Heart right ventricle (tissue), 16 donors: ENCODE measurements around the gene TMEM132D. TPM values are rescaled to one million over a fixed set of nuclear protein-coding genes. Genes with fewer than 3 reads are reported as not detected.

Source experiments
- ATAC-seq, 8 donors: fragments of 200-7000 bp; cut with Tn5 transposase; one replicate each; pipeline ENCODE4 v1.9.1; 2020; ENCODE audit warnings: mild to moderate bottlenecking in 8 of 8, moderate library complexity in 8 of 8, moderate number of reproducible peaks in 1 of 8
- DNase-seq, 2 donors: peaks; one replicate each; pipeline ENCODE4 v3.0.0-alpha.2; 2020
- H3K27ac ChIP-seq, 10 donors: fragments of 200-600 bp; sonication (generic) in 2 of 10; one replicate each; pipeline versions ENCODE4 v1.5.0 to v1.8.0; 2020 to 2022; ENCODE audit warnings: mild to moderate bottlenecking in 3 of 10
- H3K27me3 ChIP-seq, 7 donors: fragments of 200-600 bp; one replicate each; pipeline ENCODE4 v1.8.0; 2021 to 2022; ENCODE audit warnings: mild to moderate bottlenecking in 2 of 7
- H3K36me3 ChIP-seq, 9 donors: fragments of 200-600 bp; sonication (generic) in 1 of 9; one replicate each; pipeline versions ENCODE4 v1.5.0 to v1.8.0; 2020 to 2022; ENCODE audit warnings: mild to moderate bottlenecking in 2 of 9
- H3K4me1 ChIP-seq, 9 donors: fragments of 200-600 bp; sonication (generic) in 1 of 9; one replicate each; pipeline versions ENCODE4 v1.5.0 to v1.8.0; 2020 to 2022; ENCODE audit warnings: mild to moderate bottlenecking in 4 of 9
- H3K4me3 ChIP-seq, 10 donors: fragments of 200-600 bp; sonication (generic) in 2 of 10; one replicate each; pipeline versions ENCODE4 v1.5.0 to v1.8.0; 2020 to 2022; ENCODE audit warnings: mild to moderate bottlenecking in 7 of 10, moderate library complexity in 2 of 10
- H3K9me3 ChIP-seq, 11 donors: fragments of 200-600 bp in 10 of 11; sonication (generic) in 2 of 11; one replicate each; pipeline versions ENCODE4 v1.5.0 to v1.8.0; 2013 to 2022; ENCODE audit warnings: mild to moderate bottlenecking in 2 of 11, control low read depth in 1 of 11, moderate library complexity in 1 of 11
- CTCF ChIP-seq, 9 donors: fragments of 200-600 bp; sonication (generic) in 2 of 9; IDR thresholded peaks; one replicate each; pipeline versions ENCODE4 v1.5.0 to v1.8.0; 2021 to 2022; ENCODE audit warnings: antibody characterized with exemption in 9 of 9, mild to moderate bottlenecking in 5 of 9, moderate library complexity in 1 of 9
- WGBS, 2 donors: extraction: QIAGEN DNeasy Blood & Tissue Kit; methylation state at CpG; one replicate each; pipeline ENCODE4 v1.1.7; 2013; ENCODE audit warnings: inconsistent platforms in 1 of 2; 5-methylcytosine and 5-hydroxymethylcytosine counted together
- intact Hi-C, 10 donors: fragments of 100-400 bp; cut with DNase I; formaldehyde crosslinking; loops; one replicate each; pipeline versions ENCODE4 v1.11.1 to v1.14.2; 2022
- polyA plus RNA-seq, 2 donors: library from polyadenylated mRNA; stranded (reverse); fragments of 200-250 nt; gene quantifications; one replicate each; pipeline ENCODE4 v1.2.3, GENCODE V29; 2013
- total RNA-seq, 10 donors: library from RNA; stranded (reverse); fragmentation: NEBNext Ultra II Directional in 3 of 10; extraction: Animal tissue kit (Norgen Biotek cat#: 25700) in 3 of 10; gene quantifications; one replicate each; pipeline versions ENCODE4 v1.2.1 to v1.2.4, GENCODE V29; 2021 to 2023
- donor health status: Arrhythmogenic right ventricular cardiomyopathy.
- donor health status: ischemic (EF 13 %, LVEDD 7.1; RV severe dilation, severe dysfunction).
- donor health status: healthy with polysubstance abuse.
- donor health status: DM: no; HTN: yes; CAD: no.
- donor health status: DM: no; HTN: no; CAD: no.
- donor health status: ischemic (EF 25% LVEDD 6.9; RV normal size, moderate dysfunction).
- donor health status: ischemic (EF 25% LVEDD 5.7; RV mildly dilated, moderate dysfunction).
- donor health status: healthy.
- donor health status: DM: yes; HTN: yes; CAD: no.
- donor health status: Ischemic cardiomyopathy.
- donor health status: ischemic (EF 35%, LVEDD 5.7; RV mildly dilated, moderate dysfunction).
- donor health status: nonischemic (EF 11% LVEDD 7.7; RV severe dilation, severe dysfunction).
- donor health status: DM: yes; HTN: yes; CAD: no.
- donor health status: PGD.
- donor health status: ischemic (EF 29% LVEDD 5.4; RV normal size, mild dysfunction).
- donor health status: nonischemic (EF 23%, LVEDD 6.1; RV moderate dilation, normal function).

TMEM132D gene
- total and polyA plus RNA-seq, 12 donors: not detected

- no peaks in the 10 kb centered on the region for H3K36me3 ChIP-seq
- H3K27me3 ChIP-seq: peaks cover 0 to 44% (median 3%) of the 10 kb centered on the region in 7 donors
- 68 to 72% methylated on average over 5 of the region's 5 CpGs for WGBS, 2 donors
- TF ChIP-seq CTCF (IDR thresholded peaks at IDR 0.05): no peak
- H3K4me3 ChIP-seq: no peak overlapping the region
- H3K9me3 ChIP-seq: no peaks in the 10 kb centered on the region
- intact Hi-C loops: no loop called here
- H3K4me1 ChIP-seq: no peaks in the 10 kb centered on the region
- no peak overlapping the region for H3K27ac ChIP-seq
- ATAC-seq (no peak), DNase-seq (no peak)
Measured at GRCh38 chr12:129844662-129845220, 59.1 kb downstream of the TMEM132D start.

- Histone ChIP-seq H3K27ac (no peak overlapping the region), H3K27me3 (peaks cover 0 to 25% (median 0%) of the 10 kb centered on the region in 7 donors), H3K9me3 (no peaks in the 10 kb centered on the region), H3K4me3 (no peak overlapping the region), H3K4me1 (no peaks in the 10 kb centered on the region), H3K36me3 (no peaks in the 10 kb centered on the region)
- intact Hi-C loops: no loop called here
- TF ChIP-seq CTCF (IDR thresholded peaks at IDR 0.05): no peak
- DNase-seq (no peak), ATAC-seq (no peak)
- 47 to 57% methylated on average over 3 of the region's 3 CpGs for WGBS, 2 donors
Measured at GRCh38 chr12:129841251-129841650, 62.6 kb downstream of the TMEM132D start.

- ATAC-seq: no peak
- Histone ChIP-seq H3K36me3 (no peaks in the 10 kb centered on the region), H3K4me1 (no peaks in the 10 kb centered on the region), H3K27ac (no peak overlapping the region), H3K27me3 (peaks cover 0 to 20% (median 0%) of the 10 kb centered on the region in 7 donors), H3K4me3 (no peak overlapping the region), H3K9me3 (no peaks in the 10 kb centered on the region)
- no peak for DNase-seq
- WGBS, 2 donors: 80 to 83% methylated on average over 21 of the region's 21 CpGs
- intact Hi-C loops: no loop called here
- no peak for TF ChIP-seq CTCF (IDR thresholded peaks at IDR 0.05)
Measured at GRCh38 chr12:129840145-129840884, 63.5 kb downstream of the TMEM132D start.

DNA sequence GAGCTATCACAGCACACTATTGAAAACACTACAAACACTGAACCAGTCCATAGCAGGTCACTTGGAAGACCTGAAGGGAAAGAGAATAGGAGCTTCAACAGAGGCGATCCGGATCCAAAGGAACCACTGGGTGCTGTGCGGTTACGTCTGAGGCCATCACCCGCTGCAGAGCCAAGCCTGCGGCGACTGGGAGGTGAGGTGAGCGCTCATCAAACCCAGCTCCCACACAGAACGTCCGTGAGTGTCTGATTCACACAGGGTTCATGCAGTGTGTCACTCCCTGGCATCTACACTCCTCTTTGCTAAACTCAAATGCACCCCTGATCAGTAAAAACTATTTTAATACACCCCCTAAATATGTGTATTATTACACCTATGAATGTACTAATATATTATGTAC is 64.1 kb downstream of the TMEM132D start:
- WGBS, 2 donors: 82 to 85% methylated on average over 10 of the region's 10 CpGs
- ATAC-seq (no peak), DNase-seq (no peak)
- TF ChIP-seq CTCF (IDR thresholded peaks at IDR 0.05): no peak
- peaks cover 0 to 20% (median 0%) of the 10 kb centered on the region in 7 donors for H3K27me3 ChIP-seq
- H3K4me3 ChIP-seq: no peak overlapping the region
- intact Hi-C loops: no loop called here
- H3K36me3 ChIP-seq: no peaks in the 10 kb centered on the region
- no peaks in the 10 kb centered on the region for H3K9me3 ChIP-seq
- H3K4me1 ChIP-seq: no peaks in the 10 kb centered on the region
- H3K27ac ChIP-seq: no peak overlapping the region
